ENCODE data around the gene NCKAP5.

Gene NCKAP5

GRCh38 chr2:133452583-133452982 lies 115.7 kb downstream of the NCKAP5 start:
- DNase-seq, result no peak

- no peak for DNase-seq
Measured at GRCh38 chr2:133452146-133452545, 116.1 kb downstream of the NCKAP5 start.

DNA sequence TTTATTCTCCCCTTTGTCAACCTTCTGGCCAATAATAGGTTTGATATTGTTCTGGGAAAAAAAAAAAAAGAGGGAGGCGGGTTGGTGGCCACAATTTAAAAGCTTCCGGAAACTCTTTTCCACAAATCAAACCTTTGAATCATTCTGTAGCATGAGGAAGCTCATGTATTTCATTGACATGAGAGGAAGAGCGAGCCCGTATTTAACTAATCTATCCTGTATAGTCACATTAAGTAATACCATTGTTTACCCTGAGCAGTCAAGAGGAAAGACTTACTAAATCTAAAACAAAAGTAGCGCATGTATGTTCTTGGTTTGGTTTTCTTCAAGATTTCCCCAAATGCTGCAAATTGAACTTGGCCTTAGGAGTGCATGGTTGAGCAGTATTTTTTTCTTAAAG lies 120.1 kb downstream of the NCKAP5 start:
- DNase-seq, result no peak

- no peak for DNase-seq
Measured at GRCh38 chr2:133447303-133447702, 121.0 kb downstream of the NCKAP5 start.

- DNase-seq, result no peak
Measured at GRCh38 chr2:133444465-133444864, 123.8 kb downstream of the NCKAP5 start.

GRCh38 chr2:133442393-133442792 lies 125.9 kb downstream of the NCKAP5 start:
- peak; percentile 8 for DNase-seq

- no peak for DNase-seq
Measured at GRCh38 chr2:133439565-133439920, 128.7 kb downstream of the NCKAP5 start.

- peak; percentile 18 for DNase-seq
Measured at GRCh38 chr2:133438848-133439564, 129.3 kb downstream of the NCKAP5 start.

GRCh38 chr2:133438026-133438425 lies 130.2 kb downstream of the NCKAP5 start:
- peak; percentile 58 for DNase-seq

- no peak for DNase-seq
Measured at GRCh38 chr2:133437492-133437891, 130.8 kb downstream of the NCKAP5 start.

DNA sequence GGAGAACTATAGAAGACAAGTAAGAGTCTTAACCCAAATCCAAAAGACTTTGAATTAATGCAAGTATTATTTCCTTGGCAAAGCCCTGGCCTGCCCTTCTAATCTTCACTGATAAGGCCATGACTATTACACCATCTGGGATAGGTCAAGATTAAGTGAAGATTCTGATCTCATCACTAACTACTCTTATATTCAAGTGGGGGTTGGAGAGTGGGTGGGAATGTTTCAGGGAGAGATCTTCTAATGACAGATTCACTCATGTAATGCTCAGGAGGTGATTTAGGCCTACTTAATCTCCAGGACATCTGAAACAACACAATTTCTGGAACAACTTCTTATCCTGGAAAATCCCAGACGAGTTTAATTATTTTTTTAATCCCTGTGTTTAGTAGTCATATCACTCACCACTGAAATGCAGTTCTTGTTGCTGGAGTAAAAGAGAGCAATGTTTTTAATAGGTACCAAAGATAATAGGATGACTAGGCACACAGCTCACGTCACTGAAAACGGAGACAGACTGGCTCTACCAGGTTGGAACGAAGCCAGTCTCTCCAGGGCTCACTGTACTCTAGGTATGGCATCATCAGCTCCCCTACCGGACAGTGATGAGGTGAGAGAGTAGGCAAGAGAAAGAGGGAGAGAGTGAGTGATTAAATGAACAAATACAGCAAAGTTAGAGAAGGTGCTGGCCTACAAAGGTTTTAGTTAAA lies 133.1 kb downstream of the NCKAP5 start:
- DNase-seq, result peak; percentile 66

- no peak for DNase-seq
Measured at GRCh38 chr2:133433455-133434451, 134.5 kb downstream of the NCKAP5 start.

- no peak for DNase-seq
Measured at GRCh38 chr2:133432778-133433177, 135.5 kb downstream of the NCKAP5 start.

- DNase-seq, result no peak
Measured at GRCh38 chr2:133431289-133431688, 137.0 kb downstream of the NCKAP5 start.

- DNase-seq, result no peak
Measured at GRCh38 chr2:133426791-133427190, 141.5 kb downstream of the NCKAP5 start.

DNA sequence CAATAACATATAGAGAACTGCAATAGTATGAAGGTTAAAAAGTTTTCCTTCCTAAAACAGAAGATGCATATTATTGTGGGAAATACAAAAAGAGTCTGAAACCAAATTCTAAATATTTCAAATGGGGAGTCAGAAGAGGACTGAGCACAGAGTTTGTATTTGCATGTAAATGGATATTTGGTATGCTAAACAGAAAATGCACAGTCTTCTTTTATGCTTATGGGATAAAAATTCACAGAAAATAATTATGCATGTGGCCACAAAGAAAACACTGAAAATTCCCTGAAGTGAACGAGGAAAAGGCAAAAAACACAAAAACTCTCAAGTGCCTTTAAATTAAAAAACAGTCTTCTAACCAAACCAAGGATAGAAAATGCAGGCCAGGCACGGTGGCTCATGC lies 142.7 kb downstream of the NCKAP5 start:
- DNase-seq, result no peak

- no peak for DNase-seq
Measured at GRCh38 chr2:133424876-133425275, 143.4 kb downstream of the NCKAP5 start.

GRCh38 chr2:133422931-133423351 lies 145.3 kb downstream of the NCKAP5 start:
- DNase-seq, result no peak

GRCh38 chr2:133421516-133422324 lies 146.5 kb downstream of the NCKAP5 start:
- DNase-seq, result peak; percentile 38

DNA sequence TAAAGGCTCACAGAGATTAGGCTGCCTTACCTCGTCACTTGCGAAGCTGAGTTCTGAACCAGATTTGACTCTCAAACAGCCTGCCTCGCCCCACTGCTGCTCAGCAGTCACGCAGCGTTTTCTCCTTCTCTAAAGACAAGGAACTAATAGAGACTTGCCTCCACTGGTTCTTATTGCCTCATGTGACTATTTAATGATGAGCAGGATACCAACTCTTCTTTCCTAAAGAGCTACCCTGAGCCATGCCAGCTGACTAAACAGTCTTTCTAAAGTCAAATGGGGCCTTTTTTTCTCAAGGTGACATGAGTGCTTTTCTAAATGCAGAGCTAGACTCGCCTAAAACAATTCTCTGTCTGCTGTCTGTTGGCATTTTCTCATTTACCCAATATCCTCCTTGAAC lies 147.5 kb downstream of the NCKAP5 start:
- DNase-seq, result peak; percentile 0

- DNase-seq, result no peak
Measured at GRCh38 chr2:133418671-133419070, 149.6 kb downstream of the NCKAP5 start.

DNA sequence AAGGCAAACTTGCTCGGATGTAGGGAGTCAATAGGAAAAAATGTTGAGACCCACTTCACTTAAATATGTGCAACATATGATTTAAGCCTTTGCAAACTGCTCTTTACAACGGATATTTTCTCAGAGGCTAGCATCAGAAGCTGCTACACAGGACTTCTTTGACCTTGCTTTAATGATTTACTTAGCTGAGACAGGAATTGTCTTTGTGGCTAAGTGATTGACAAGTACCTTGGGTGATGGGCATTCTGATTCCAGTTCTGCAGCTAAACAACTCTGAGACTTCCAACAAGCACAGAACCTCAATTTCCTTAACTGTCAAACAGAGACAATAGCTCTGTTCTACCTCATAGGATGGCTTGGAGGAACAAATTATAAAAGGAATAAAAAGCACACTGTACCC lies 150.2 kb downstream of the NCKAP5 start:
- DNase-seq, result no peak

Measured in NCI-H69 (cell line).